Measurements from ENCODE around the gene NAXD.

NAXD gene

DNA sequence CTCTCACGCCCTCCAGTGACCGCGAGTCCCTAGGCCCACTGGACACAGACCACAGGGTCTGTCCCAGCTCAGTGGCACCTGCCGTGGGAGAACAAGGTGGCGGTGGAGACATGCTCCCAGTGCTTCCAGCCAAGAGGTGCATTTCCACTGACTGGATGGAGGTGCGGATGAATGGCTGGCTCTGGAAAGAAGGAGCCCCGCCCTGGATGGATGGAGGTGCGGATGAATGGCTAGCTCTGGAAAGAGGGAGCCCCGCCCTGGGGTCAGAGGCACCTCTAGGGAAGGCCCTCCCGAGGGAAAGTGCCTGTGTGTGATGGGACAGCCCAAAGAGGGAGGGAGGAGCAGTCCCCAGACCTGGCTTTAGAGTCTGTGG lies 32.0 kb downstream of the NAXD start:
- no peak overlapping the region for H3K4me3 ChIP-seq (ENCODE audit: low read depth, low read length)
- TF ChIP-seq, protein P1, sequence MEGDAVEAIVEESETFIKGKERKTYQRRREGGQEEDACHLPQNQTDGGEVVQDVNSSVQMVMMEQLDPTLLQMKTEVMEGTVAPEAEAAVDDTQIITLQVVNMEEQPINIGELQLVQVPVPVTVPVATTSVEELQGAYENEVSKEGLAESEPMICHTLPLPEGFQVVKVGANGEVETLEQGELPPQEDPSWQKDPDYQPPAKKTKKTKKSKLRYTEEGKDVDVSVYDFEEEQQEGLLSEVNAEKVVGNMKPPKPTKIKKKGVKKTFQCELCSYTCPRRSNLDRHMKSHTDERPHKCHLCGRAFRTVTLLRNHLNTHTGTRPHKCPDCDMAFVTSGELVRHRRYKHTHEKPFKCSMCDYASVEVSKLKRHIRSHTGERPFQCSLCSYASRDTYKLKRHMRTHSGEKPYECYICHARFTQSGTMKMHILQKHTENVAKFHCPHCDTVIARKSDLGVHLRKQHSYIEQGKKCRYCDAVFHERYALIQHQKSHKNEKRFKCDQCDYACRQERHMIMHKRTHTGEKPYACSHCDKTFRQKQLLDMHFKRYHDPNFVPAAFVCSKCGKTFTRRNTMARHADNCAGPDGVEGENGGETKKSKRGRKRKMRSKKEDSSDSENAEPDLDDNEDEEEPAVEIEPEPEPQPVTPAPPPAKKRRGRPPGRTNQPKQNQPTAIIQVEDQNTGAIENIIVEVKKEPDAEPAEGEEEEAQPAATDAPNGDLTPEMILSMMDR (IDR thresholded peaks at IDR 0.05; ENCODE audit: low read depth, low read length, missing control alignments), result no peak
- DNase-seq (ENCODE audit: low read depth), result no peak
- in situ Hi-C loops (cut with HindIII; ENCODE audit: low sequenced_read_pairs), result no loop called here

DNA sequence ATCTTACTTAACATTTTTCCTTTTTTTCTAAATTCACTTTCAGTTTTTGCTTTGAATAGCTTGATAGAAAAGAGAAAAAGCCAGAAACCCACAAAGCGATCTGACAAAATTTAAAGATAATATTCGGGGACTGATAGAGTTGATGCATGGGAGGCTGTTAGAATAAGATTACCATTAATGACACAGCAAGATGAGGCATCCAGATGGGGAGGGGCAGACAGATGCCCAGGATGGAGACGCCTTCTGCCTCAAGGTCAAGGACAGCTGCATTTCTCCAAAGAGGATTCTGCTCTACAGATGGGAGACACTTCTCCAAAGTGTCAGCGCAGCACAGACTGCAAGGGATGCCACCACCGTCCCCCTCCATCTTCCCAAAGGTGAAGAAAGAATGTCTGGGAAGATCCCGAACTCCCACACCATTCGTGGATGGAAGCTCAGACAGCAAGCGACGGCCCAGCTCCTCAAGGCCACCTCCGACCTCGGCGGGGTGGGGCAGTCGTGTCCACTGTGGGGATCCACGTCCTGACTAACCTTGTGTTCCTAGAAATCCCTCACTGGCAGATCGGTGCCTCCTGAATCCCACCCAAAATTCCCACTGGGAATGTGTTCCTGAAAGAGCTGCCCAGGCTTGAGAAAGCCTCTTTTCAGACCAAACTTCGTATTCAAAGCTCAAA lies 32.9 kb downstream of the NAXD start:
- no peak for DNase-seq (ENCODE audit: low read depth)
- in situ Hi-C loops (cut with HindIII; ENCODE audit: low sequenced_read_pairs), result no loop called here
- H3K4me3 ChIP-seq (ENCODE audit: low read depth, low read length), result no peak overlapping the region
- TF ChIP-seq, protein P1 (IDR thresholded peaks at IDR 0.05; ENCODE audit: low read depth, low read length, missing control alignments), result no peak

DNA sequence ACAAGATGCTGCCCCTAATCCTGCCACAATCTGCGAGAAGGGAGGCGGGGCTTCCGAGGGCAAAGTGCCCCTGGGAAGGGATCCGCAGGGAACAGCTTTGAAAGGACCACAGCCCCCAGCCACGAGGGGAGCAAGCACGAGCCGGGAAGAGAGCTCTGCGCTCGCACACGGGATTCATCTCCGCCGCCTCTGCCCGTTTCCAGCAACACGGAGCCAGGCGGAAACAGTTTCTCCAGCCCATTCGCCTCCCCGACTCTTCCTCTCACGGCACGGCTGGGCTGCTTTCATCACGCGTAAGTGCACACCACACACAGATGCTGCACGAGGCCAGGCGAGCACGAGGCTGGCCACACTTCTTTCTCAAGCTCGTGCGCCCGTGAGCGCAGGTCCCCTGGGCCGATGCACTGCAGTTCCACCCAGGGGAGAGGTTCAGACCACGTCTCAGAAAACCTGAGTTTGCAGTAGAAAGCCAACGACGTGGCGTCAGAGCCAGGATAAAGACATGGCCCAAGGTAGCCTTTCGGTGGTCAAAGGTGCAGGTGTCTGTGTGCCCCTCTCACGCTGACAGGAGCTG lies 33.6 kb downstream of the NAXD start:
- TF ChIP-seq, protein P1 (IDR thresholded peaks at IDR 0.05; ENCODE audit: low read depth, low read length, missing control alignments), result no peak
- no peak overlapping the region for H3K4me3 ChIP-seq (ENCODE audit: low read depth, low read length)
- no peak for DNase-seq (ENCODE audit: low read depth)
- in situ Hi-C loops (cut with HindIII; ENCODE audit: low sequenced_read_pairs), result no loop called here

DNA sequence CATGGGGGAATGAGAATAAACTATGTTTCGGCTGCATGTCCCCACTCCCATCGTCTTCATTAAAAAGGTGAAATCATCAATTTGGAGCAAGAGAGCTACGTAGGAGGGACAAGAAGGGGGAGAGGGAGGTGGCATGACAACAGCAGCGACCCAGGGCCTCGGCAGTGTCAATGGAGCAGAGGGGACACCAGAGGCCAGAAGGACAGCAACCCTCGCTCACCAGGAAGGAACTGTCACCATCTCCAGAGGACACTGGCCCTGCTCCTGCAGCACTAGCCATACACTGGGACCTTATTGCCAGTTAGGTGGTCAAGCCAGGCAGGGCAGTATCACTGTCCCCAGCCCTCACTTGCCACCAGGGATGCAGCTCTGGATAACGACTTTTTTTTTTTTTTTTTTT lies 34.2 kb downstream of the NAXD start:
- in situ Hi-C loops (cut with HindIII; ENCODE audit: low sequenced_read_pairs), result no loop called here
- no peak overlapping the region for H3K4me3 ChIP-seq (ENCODE audit: low read depth, low read length)
- TF ChIP-seq, protein P1 (IDR thresholded peaks at IDR 0.05; ENCODE audit: low read depth, low read length, missing control alignments), result no peak
- no peak for DNase-seq (ENCODE audit: low read depth)

DNA sequence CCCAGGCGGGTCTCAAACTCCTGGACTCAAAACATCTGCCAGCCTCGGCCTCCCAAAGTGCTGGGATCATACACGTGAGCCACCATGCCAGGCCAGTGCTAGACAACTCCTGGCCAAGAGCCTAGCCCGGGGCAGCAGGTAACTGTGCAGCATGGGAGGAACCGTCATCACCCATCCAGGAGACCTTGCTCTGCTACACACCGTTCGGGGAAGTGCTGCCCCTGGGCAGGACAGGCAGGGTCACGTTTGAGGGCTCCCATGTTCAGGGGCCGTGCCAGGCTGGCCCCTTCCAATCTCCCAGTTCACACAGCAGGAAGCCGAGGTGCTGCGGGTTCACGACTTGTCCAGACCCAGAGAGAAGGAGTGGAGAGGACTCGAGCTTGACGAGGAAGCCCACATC lies 35.1 kb downstream of the NAXD start:
- in situ Hi-C loops (cut with HindIII; ENCODE audit: low sequenced_read_pairs), result no loop called here

DNA sequence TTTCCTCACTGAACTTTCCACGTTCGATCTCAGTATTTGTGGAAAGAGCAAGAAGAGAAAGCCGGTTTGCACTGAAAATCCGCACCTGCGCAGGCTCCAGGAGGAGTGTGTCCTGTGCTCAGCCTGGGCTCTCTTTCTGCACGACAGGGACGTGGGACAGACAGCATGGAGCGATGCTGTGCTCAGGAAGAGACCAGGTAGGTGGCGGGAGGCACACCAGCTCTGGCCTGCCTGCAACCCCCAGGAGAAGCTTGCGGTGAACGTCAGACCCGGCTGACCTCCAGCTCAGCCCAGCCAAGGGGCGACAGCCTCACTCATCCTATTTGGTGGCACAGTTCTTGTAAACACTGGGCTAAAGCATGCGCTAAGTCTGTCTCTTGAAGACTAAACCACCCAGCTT lies 35.9 kb downstream of the NAXD start:
- in situ Hi-C loops (cut with HindIII; ENCODE audit: low sequenced_read_pairs), result no loop called here
- DNase-seq (ENCODE audit: low read depth), result no peak
- TF ChIP-seq, protein P1 (IDR thresholded peaks at IDR 0.05; ENCODE audit: low read depth, low read length, missing control alignments), result no peak
- no peak overlapping the region for H3K4me3 ChIP-seq (ENCODE audit: low read depth, low read length)

More for the DNA sequence above, 35.1 kb downstream of the NAXD start:
- TF ChIP-seq, protein P1 (IDR thresholded peaks at IDR 0.05; ENCODE audit: low read depth, low read length, missing control alignments), result no peak
- DNase-seq (ENCODE audit: low read depth), result no peak
- H3K4me3 ChIP-seq (ENCODE audit: low read depth, low read length), result no peak overlapping the region
